Naive B cell (primary cell): ENCODE results near the gene STMN3. TPM values are rescaled to one million over a fixed set of nuclear protein-coding genes. Genes with fewer than 3 reads are reported as not detected.

Experiments used
- ATAC-seq, 2 donors: fragments of 150-1000 bp; cut with Tn5 transposase; 2 replicates each; pipeline ENCODE4 v1.10.0; 2021; ENCODE audit warnings: low read depth in 2 of 2, mild to moderate bottlenecking in 2 of 2, moderate library complexity in 2 of 2
- DNase-seq: peaks from one replicate; pipeline ENCODE4 v3.0.0; 2022
- H3K27ac Mint-ChIP-seq, 6 donors: one replicate each; pipeline ENCODE4 v1.8.0; 2020 to 2022; ENCODE audit warnings: mild to moderate bottlenecking in 6 of 6, mixed read lengths in 6 of 6, moderate library complexity in 5 of 6, inconsistent platforms in 2 of 6
- H3K27me3 Mint-ChIP-seq, 3 donors: one replicate each; pipeline ENCODE4 v1.8.0; 2021 to 2022; ENCODE audit warnings: mixed read lengths in 3 of 3, mild to moderate bottlenecking in 1 of 3
- H3K36me3 Mint-ChIP-seq, 2 donors: one replicate each; pipeline ENCODE4 v1.8.0; 2020 to 2022; ENCODE audit warnings: mixed read lengths in 2 of 2, inconsistent platforms in 1 of 2, mild to moderate bottlenecking in 1 of 2
- H3K4me1 Mint-ChIP-seq, 3 donors: one replicate each; pipeline ENCODE4 v1.8.0; 2020 to 2022; ENCODE audit warnings: mixed read lengths in 3 of 3, inconsistent platforms in 1 of 3, mild to moderate bottlenecking in 1 of 3, moderate library complexity in 1 of 3
- H3K4me3 Mint-ChIP-seq, 8 donors: one replicate each; pipeline ENCODE4 v1.8.0; 2020 to 2022; ENCODE audit warnings: mild to moderate bottlenecking in 8 of 8, mixed read lengths in 8 of 8, moderate library complexity in 8 of 8, inconsistent platforms in 2 of 8
- H3K9me3 Mint-ChIP-seq, 7 donors: one replicate each; pipeline ENCODE4 v1.8.0; 2020 to 2022; ENCODE audit warnings: mixed read lengths in 7 of 7, mild to moderate bottlenecking in 5 of 7, inconsistent platforms in 2 of 7, moderate library complexity in 1 of 7
- polyA plus RNA-seq, 6 donors: library from polyadenylated mRNA; unstranded; fragments of 300-500 nt; fragmentation: Illumina TruSeq; gene quantifications; one replicate each; pipeline ENCODE4 v1.2.3, GENCODE V29; 2021; ENCODE audit warnings: low read depth in 6 of 6

Gene STMN3
- polyA plus RNA-seq, 6 donors from 2014 or later: 1.2 to 4.2 (median 2.5) TPM

DNA sequence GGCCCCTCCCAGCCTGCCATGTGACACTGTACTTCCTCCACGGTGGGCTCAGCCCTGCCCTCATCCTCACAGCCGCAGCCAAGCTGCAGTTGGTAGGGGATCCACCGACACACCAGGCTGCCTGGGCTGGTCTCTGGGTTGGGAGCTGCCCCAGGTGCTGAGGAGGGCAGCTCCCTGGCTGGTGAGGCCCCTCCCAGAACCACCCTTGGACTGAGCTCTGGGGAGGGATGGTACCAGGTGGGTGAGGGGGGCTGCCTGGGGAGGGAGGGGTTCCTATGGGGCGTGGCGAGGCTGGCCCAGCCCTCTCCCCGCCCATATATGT is 43.0 kb upstream of the STMN3 start:
- no peaks in the 10 kb centered on the region for H3K36me3 Mint-ChIP-seq
- no peaks in the 10 kb centered on the region for H3K9me3 Mint-ChIP-seq
- H3K4me3 Mint-ChIP-seq: peak overlapping the region in 4 of 8 donors; percentile 32 to 56 (median 42)
- peak; percentile 40 for DNase-seq
- H3K27me3 Mint-ChIP-seq: no peaks in the 10 kb centered on the region
- peak overlapping the region in 2 of 6 donors; percentile 57 to 80 for H3K27ac Mint-ChIP-seq
- ATAC-seq: peak; percentile 83 to 88
- peaks cover 5 to 18% (median 10%) of the 10 kb centered on the region in 3 donors for H3K4me1 Mint-ChIP-seq

DNA sequence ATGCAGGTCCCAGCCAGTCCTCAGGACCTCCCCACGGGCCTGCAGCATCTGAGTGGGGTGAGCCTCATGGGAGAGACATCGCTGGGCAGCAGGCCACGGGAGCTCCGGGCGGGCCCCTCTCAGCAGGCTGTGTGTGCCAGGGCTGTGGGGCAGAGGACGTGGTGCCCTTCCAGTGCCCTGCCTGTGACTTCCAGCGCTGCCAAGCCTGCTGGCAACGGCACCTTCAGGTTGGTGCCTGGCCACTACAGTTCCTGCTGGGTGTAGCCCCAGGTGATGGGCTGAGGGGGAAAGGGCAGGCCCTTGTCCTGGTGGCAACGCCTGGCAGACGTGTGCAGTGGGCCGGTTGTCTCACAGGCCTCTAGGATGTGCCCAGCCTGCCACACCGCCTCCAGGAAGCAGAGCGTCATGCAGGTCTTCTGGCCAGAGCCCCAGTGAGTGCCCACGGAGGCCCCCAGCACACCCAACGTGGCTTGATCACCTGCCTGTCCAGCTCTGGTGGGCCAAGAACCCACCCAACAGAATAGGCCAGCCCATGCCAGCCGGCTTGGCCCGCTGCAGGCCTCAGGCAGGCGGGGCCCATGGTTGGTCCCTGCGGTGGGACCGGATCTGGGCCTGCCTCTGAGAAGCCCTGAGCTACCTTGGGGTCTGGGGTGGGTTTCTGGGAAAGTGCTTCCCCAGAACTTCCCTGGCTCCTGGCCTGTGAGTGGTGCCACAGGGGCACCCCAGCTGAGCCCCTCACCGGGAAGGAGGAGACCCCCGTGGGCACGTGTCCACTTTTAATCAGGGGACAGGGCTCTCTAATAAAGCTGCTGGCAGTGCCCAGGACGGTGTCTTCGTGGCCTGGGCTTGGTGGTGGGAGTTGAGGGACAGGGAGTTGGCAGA is 42.4 kb upstream of the STMN3 start:
- Mint-ChIP-seq H3K27me3 (no peaks in the 10 kb centered on the region), H3K4me1 (peaks cover 5 to 18% (median 11%) of the 10 kb centered on the region in 3 donors), H3K36me3 (no peaks in the 10 kb centered on the region), H3K4me3 (peak overlapping the region in 3 of 8 donors; percentile 33 to 51 (median 33)), H3K27ac (peak overlapping the region in 3 of 6 donors; percentile 41 to 80 (median 57)), H3K9me3 (no peaks in the 10 kb centered on the region)
- DNase-seq (no peak), ATAC-seq (no peak)

DNA sequence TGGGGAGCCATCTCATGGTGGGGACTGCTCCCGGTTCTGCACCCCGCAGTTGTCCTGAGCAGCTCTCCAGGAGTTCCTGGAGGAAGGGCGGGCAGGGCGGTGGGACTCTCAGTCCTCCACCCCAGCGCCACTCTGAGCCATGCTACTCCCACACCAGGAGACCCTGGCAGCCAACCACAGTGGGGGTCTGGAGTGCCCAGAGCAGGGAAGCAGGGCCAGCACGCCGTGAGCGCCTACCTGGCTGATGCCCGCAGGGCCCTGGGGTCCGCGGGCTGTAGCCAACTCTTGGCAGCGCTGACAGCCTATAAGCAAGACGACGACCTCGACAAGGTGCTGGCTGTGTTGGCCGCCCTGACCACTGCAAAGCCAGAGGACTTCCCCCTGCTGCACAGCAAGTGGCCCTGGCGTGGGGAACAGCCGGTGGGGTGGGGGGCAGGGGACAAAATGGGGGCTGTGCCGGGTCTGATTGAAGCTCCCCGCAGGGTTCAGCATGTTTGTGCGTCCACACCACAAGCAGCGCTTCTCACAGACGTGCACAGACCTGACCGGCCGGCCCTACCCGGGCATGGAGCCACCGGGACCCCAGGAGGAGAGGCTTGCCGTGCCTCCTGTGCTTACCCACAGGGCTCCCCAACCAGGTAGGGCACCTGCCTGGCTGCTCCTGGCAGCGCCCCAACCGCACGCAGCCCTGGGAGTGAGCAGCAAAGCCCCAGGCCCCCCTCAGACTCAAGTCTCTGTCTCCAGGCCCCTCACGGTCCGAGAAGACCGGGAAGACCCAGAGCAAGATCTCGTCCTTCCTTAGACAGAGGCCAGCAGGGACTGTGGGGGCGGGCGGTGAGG is 41.6 kb upstream of the STMN3 start:
- DNase-seq (no peak), ATAC-seq (no peak)
- Mint-ChIP-seq H3K27me3 (no peaks in the 10 kb centered on the region), H3K36me3 (no peaks in the 10 kb centered on the region), H3K9me3 (no peaks in the 10 kb centered on the region), H3K4me3 (no peak overlapping the region), H3K27ac (no peak overlapping the region), H3K4me1 (peaks cover 5 to 18% (median 11%) of the 10 kb centered on the region in 3 donors)

GRCh38 chr20:63693733-63694583 is 40.7 kb upstream of the STMN3 start:
- Mint-ChIP-seq H3K4me1 (peaks cover 5 to 18% (median 11%) of the 10 kb centered on the region in 3 donors), H3K27me3 (no peaks in the 10 kb centered on the region), H3K4me3 (peak overlapping the region in 1 of 8 donors; percentile 66), H3K9me3 (no peaks in the 10 kb centered on the region), H3K27ac (no peak overlapping the region), H3K36me3 (no peaks in the 10 kb centered on the region)
- DNase-seq (no peak), ATAC-seq (no peak)

GRCh38 chr20:63693083-63693732 is 40.0 kb upstream of the STMN3 start:
- Mint-ChIP-seq H3K27ac (peak overlapping the region in 1 of 6 donors; percentile 12), H3K27me3 (no peaks in the 10 kb centered on the region), H3K4me1 (peaks cover 5 to 18% (median 11%) of the 10 kb centered on the region in 3 donors), H3K36me3 (no peaks in the 10 kb centered on the region), H3K4me3 (no peak overlapping the region), H3K9me3 (no peaks in the 10 kb centered on the region)
- no peak for ATAC-seq
- DNase-seq: no peak

DNA sequence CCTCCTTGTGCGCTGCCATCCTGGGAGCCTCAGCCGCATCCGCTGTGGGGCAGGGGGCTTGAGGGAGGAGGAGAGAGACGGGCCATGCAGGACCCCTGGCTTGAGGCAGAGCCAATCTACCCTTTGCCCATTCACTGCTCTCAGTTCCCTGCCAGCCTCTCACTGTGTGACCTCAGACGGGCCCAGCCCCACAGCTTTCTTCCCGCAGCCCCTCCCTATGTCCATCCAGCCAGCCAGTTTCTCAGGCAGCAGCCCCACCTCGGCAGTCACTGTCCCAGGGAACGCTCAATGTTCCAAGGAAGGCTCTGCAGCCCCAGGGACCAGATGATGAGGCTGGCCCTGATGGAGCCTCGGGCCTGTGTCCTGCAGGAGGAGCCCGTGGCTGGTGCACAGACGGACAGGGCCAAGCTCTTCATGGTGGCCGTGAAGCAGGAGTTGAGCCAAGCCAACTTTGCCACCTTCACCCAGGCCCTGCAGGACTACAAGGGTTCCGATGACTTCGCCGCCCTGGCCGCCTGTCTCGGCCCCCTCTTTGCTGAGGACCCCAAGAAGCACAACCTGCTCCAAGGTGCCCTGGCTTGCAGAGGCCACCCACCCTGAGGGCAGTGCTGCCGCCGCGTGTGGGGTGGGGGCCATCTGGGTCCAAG is 39.3 kb upstream of the STMN3 start:
- Mint-ChIP-seq H3K36me3 (no peaks in the 10 kb centered on the region), H3K27ac (peak overlapping the region in 1 of 6 donors; percentile 12), H3K4me3 (no peak overlapping the region), H3K4me1 (peaks cover 5 to 18% (median 11%) of the 10 kb centered on the region in 3 donors), H3K27me3 (no peaks in the 10 kb centered on the region), H3K9me3 (no peaks in the 10 kb centered on the region)
- ATAC-seq: no peak
- DNase-seq: no peak

- H3K4me1 Mint-ChIP-seq: peaks cover 6 to 13% (median 11%) of the 10 kb centered on the region in 3 donors
- no peak for DNase-seq
- H3K27me3 Mint-ChIP-seq: no peaks in the 10 kb centered on the region
- H3K9me3 Mint-ChIP-seq: no peaks in the 10 kb centered on the region
- no peaks in the 10 kb centered on the region for H3K36me3 Mint-ChIP-seq
- H3K4me3 Mint-ChIP-seq: no peak overlapping the region
- ATAC-seq: no peak
- H3K27ac Mint-ChIP-seq: peak overlapping the region in 1 of 6 donors; percentile 77
Observed at GRCh38 chr20:63691711-63692435, 38.6 kb upstream of the STMN3 start.

DNA sequence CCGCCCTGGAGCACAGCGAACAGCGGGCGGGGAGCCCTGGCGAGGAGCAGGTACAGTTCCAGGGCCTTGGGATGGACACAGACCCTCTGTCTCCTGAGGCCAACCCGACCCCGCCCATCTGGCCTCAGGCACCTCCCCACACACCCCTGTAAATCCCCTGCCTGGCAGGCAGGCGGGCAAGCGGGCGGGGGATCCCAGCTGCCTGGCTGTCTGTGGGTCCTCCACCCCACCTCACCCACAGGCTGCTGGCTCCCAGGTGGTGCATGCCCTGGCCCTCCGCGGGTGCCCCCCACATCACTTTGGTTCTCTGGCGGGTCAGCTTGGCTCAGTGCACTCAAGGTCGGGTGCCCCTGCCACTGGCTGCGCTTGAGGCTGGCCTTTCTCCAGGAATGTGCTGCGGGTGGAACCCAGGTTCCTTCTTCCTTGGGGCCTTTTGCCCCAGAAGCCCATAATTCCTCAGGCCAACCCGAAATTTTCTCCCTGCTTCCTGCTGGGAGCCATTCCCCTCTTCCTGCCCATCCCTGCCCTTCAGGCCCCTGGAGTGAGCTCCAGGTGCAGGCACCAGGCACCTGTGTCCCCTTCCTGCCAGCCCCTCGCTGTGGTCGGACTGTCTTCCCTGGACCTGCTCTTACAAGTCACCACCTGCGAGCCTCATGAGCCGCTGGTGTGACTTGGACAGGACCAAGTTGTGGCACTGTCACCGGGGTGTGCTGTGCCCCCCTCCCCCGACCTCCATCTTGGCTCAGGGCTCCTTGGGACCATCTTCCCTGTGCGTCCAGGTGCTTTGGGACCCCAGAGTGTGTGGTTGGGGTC is 37.9 kb upstream of the STMN3 start:
- no peak for DNase-seq
- peak overlapping the region in 2 of 6 donors; percentile 47 to 77 for H3K27ac Mint-ChIP-seq

DNA sequence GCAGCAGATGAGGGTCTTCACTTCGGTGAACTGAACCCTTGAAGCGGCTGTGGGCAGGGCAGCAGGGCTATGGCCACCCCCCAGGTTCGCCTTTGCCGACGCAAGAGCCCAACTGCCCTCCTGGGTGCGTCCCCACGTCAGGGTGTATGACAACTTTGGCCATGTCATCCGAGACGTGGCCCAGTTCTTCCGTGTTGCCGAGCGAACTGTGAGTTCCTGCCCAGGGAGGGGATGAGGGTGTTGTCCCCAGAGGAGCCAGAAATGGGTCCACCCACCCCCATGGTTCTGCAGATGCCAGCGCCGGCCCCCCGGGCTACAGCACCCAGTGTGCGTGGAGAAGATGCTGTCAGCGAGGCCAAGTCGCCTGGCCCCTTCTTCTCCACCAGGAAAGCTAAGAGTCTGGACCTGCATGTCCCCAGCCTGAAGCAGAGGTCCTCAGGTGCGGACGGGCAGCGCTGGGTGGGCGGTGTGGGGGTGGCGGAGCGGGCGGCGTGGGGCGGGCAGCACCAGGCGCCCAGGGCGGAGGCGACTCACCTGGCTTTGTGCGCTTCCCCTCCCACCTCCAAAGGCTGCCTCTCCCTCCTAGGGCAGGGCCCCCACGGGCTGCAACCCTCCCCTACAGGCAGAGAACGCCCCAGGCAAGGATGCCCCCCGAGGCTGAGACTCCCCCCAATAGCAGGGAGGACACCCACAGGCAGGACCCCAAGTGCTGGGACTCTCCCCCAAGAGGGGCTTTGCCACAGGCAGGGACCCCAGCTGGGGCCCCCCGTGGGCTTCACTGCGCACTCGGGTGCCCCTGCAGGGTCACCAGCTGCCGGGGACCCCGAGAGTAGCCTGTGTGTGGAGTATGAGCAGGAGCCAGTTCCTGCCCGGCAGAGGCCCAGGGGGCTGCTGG is 37.0 kb upstream of the STMN3 start:
- H3K27me3 Mint-ChIP-seq: no peaks in the 10 kb centered on the region
- no peak overlapping the region for H3K27ac Mint-ChIP-seq
- H3K9me3 Mint-ChIP-seq: no peaks in the 10 kb centered on the region
- DNase-seq (no peak), ATAC-seq (no peak)
- peaks cover 3 to 5% (median 5%) of the 10 kb centered on the region in 3 donors for H3K4me1 Mint-ChIP-seq
- no peaks in the 10 kb centered on the region for H3K36me3 Mint-ChIP-seq
- H3K4me3 Mint-ChIP-seq: no peak overlapping the region

More for the DNA sequence above, 37.9 kb upstream of the STMN3 start:
- H3K36me3 Mint-ChIP-seq: no peaks in the 10 kb centered on the region
- H3K27me3 Mint-ChIP-seq: no peaks in the 10 kb centered on the region
- H3K4me1 Mint-ChIP-seq: peaks cover 5 to 8% (median 6%) of the 10 kb centered on the region in 3 donors
- H3K9me3 Mint-ChIP-seq: no peaks in the 10 kb centered on the region
- peak; percentile 49 to 62 for ATAC-seq
- peak overlapping the region in 1 of 8 donors; percentile 74 for H3K4me3 Mint-ChIP-seq

GRCh38 chr20:63689046-63690002 is 36.1 kb upstream of the STMN3 start:
- H3K27ac Mint-ChIP-seq: no peak overlapping the region
- H3K4me1 Mint-ChIP-seq: peaks cover 3 to 5% (median 5%) of the 10 kb centered on the region in 3 donors
- H3K27me3 Mint-ChIP-seq: no peaks in the 10 kb centered on the region
- ATAC-seq (no peak), DNase-seq (no peak)
- H3K9me3 Mint-ChIP-seq: no peaks in the 10 kb centered on the region
- no peaks in the 10 kb centered on the region for H3K36me3 Mint-ChIP-seq
- no peak overlapping the region for H3K4me3 Mint-ChIP-seq
